PC-9 (cell line): Measurements from ENCODE around the gene ARHGAP22. TPM values are rescaled to one million over a fixed set of nuclear protein-coding genes. Genes with fewer than 3 reads are reported as not detected.

Source experiments
- BruUV-seq: library from RNA; stranded (reverse); fragments of 400-500 nt; replicated peaks from 2 replicates; lab custom pipeline; 2021; lab: Mats Ljungman, UMichigan
- CTCF ChIA-PET: fragments of 300-600 bp; sonication (Branson Sonifier 250); formaldehyde crosslinking; loops from one replicate; lab custom pipeline; 2022; ENCODE audit warnings: antibody characterized with exemption; lab: Charles Lee
- POLR2A ChIA-PET: fragments of 300-600 bp; sonication (Branson Sonifier 250); formaldehyde crosslinking; loops from one replicate; lab custom pipeline; 2022; ENCODE audit warnings: antibody characterized with exemption; ENCODE audit not compliant: unreplicated experiment; lab: Charles Lee
- DNase-seq, 2 experiments: peaks; one replicate each; pipeline versions ENCODE4 v3.0.0 to v3.0.0-alpha.2; 2015 to 2022; ENCODE audit warnings: mixed read lengths in 1 of 2
- H2AFZ ChIP-seq: fragments of 200-600 bp; sonication (generic); 2 replicates; pipeline ENCODE4 v1.8.1; 2017; ENCODE audit warnings: antibody characterized with exemption
- H3F3A ChIP-seq: fragments of 200-600 bp; sonication (generic); 2 replicates; pipeline ENCODE4 v1.8.1; 2017; ENCODE audit warnings: antibody characterized with exemption, mild to moderate bottlenecking, low read depth; ENCODE audit not compliant: insufficient read depth
- H3K27ac ChIP-seq: fragments of 200-600 bp; sonication (generic); 2 replicates; pipeline ENCODE4 v1.6.1; 2016; ENCODE audit warnings: mixed run types
- H3K27me3 ChIP-seq: fragments of 200-600 bp; sonication (generic); 2 replicates; pipeline ENCODE4 v1.6.1; 2016; ENCODE audit warnings: low read depth, mixed run types; ENCODE audit not compliant: insufficient read depth
- H3K36me3 ChIP-seq: fragments of 200-600 bp; sonication (generic); 2 replicates; pipeline ENCODE4 v1.6.1; 2016; ENCODE audit warnings: low read depth, mixed run types
- H3K4me1 ChIP-seq: fragments of 200-600 bp; sonication (generic); replicated peaks from 2 replicates; pipeline ENCODE4 v1.6.1; 2016; ENCODE audit warnings: mixed run types; ENCODE audit not compliant: insufficient read depth
- H3K4me2 ChIP-seq: fragments of 200-600 bp; sonication (generic); 2 replicates; pipeline ENCODE4 v1.6.1; 2017; ENCODE audit warnings: mixed run types
- H3K4me3 ChIP-seq: fragments of 200-600 bp; sonication (generic); 2 replicates; pipeline ENCODE4 v1.6.1; 2016; ENCODE audit warnings: mixed run types
- H3K79me2 ChIP-seq: fragments of 200-600 bp; sonication (generic); 2 replicates; pipeline ENCODE4 v1.6.1; 2017; ENCODE audit warnings: low read depth, mixed run types
- H3K9me2 ChIP-seq: fragments of 200-600 bp; sonication (generic); 2 replicates; pipeline ENCODE4 v1.8.1; 2017; ENCODE audit warnings: mild to moderate bottlenecking; ENCODE audit not compliant: insufficient read depth
- H3K9me3 ChIP-seq: fragments of 200-600 bp; sonication (generic); 2 replicates; pipeline ENCODE4 v1.8.1; 2016; ENCODE audit warnings: low read depth; ENCODE audit not compliant: insufficient read depth
- H4K20me1 ChIP-seq: fragments of 200-600 bp; sonication (generic); 2 replicates; pipeline ENCODE4 v1.8.1; 2017; ENCODE audit not compliant: insufficient read depth
- EZH2 ChIP-seq: fragments of 200-600 bp; sonication (generic); IDR thresholded peaks from 2 replicates; pipeline ENCODE4 v1.8.0; 2017; ENCODE audit warnings: antibody characterized with exemption, low read depth
- intact Hi-C: fragments of 100-400 bp; cut with micrococcal nuclease; formaldehyde crosslinking; loops from one replicate; pipeline ENCODE4 v1.10.0; 2022; ENCODE audit not compliant: unreplicated experiment
- total RNA-seq: library from RNA; stranded (reverse); gene quantifications from 2 replicates; pipeline ENCODE4 v1.2.3, GENCODE V29; 2021
- TF ChIP-seq, protein P1 (sequence below): fragments of 200-600 bp; sonication (generic); conservative IDR thresholded peaks from 2 replicates; pipeline ENCODE4 v1.6.1; 2017; ENCODE audit warnings: mixed run types, antibody characterized with exemption, mild to moderate bottlenecking, moderate library complexity

Gene ARHGAP22
- total RNA-seq, 1 experiment from 2014 or later: 4.0 TPM

DNA sequence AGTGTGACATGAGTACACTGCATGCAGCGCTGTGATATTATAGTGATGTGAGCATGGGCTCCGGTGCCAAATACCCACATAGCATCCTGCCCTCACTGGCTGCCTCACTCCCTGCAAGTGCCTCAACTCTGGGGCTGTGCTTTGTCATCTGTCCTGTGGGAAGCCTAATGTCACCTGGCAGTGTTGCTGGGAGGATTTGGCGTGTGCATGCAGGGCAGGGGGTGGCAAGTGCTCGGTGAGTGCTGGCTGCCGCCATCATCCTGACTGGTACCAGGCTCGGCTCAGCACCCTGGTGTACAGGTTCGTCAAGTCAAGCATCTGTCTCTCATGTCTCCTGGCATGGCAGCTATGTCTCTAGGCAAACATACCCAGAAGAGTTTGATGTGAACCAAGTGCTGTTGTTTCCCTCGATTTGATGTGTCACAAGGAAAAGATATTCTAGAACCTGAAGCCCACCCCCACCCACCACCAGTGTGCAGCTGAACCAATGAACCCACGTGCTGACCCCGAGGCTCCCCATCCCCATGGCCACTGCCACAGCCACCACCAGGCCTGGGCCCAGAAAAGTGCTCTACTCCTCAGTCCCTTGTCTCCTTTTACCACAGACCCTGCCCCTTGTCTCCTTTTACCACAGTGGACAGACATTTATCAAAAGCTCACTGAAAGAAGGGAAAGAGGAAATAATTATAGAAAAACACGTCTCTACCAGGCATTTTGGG lies 162.6 kb downstream of the ARHGAP22 start:
- intact Hi-C loops: no loop called here
- DNase-seq: no peak
- no peak overlapping the region for H3K27ac ChIP-seq
- no peaks in the 10 kb centered on the region for H3K4me1 ChIP-seq
- no peaks in the 10 kb centered on the region for H3K36me3 ChIP-seq
- H3K9me3 ChIP-seq: no peaks in the 10 kb centered on the region
- ChIA-PET CTCF (no interaction called here), POLR2A (no interaction called here)
- no peaks in the 10 kb centered on the region for H3K9me2 ChIP-seq
- no peaks in the 10 kb centered on the region for H3K27me3 ChIP-seq
- H3K79me2 ChIP-seq: no peaks in the 10 kb centered on the region
- no peaks in the 10 kb centered on the region for H3F3A ChIP-seq
- no peak for TF ChIP-seq EZH2
- TF ChIP-seq, protein P1, sequence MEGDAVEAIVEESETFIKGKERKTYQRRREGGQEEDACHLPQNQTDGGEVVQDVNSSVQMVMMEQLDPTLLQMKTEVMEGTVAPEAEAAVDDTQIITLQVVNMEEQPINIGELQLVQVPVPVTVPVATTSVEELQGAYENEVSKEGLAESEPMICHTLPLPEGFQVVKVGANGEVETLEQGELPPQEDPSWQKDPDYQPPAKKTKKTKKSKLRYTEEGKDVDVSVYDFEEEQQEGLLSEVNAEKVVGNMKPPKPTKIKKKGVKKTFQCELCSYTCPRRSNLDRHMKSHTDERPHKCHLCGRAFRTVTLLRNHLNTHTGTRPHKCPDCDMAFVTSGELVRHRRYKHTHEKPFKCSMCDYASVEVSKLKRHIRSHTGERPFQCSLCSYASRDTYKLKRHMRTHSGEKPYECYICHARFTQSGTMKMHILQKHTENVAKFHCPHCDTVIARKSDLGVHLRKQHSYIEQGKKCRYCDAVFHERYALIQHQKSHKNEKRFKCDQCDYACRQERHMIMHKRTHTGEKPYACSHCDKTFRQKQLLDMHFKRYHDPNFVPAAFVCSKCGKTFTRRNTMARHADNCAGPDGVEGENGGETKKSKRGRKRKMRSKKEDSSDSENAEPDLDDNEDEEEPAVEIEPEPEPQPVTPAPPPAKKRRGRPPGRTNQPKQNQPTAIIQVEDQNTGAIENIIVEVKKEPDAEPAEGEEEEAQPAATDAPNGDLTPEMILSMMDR: no peak
- no peaks in the 10 kb centered on the region for H4K20me1 ChIP-seq
- BruUV-seq: no TSS peak
- H2AFZ ChIP-seq: no peak overlapping the region
- no peak overlapping the region for H3K4me2 ChIP-seq
- H3K4me3 ChIP-seq: no peak overlapping the region

DNA sequence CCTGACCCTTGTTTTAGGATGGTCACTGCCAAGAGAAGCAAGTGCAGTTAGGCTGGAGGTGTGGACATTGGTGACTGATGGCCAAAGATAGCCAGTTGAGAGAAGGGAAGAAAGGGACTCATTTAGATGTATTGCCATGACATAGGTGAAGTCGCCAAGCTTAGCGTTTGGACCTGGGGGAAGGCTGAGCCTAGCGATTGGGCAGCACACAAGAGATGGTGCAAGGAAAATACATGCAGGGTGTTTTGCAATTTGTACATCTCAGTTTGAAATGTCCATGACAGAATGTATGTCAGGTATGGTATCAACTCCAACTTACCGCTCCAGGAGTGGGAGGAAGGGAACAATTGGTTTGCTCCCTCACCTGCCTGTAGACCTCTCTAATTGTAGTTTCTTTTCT lies 164.1 kb downstream of the ARHGAP22 start:
- no peaks in the 10 kb centered on the region for H3K79me2 ChIP-seq
- H3K4me1 ChIP-seq: no peaks in the 10 kb centered on the region
- intact Hi-C loops: no loop called here
- H3K36me3 ChIP-seq: no peaks in the 10 kb centered on the region
- no peak overlapping the region for H3K27ac ChIP-seq
- ChIA-PET CTCF (no interaction called here), POLR2A (no interaction called here)
- no peak overlapping the region for H3K4me3 ChIP-seq
- H4K20me1 ChIP-seq: no peaks in the 10 kb centered on the region
- H3K9me3 ChIP-seq: no peaks in the 10 kb centered on the region
- no peak overlapping the region for H2AFZ ChIP-seq
- no peak overlapping the region for H3K4me2 ChIP-seq
- TF ChIP-seq EZH2: no peak
- TF ChIP-seq, protein P1: no peak
- H3K27me3 ChIP-seq: no peaks in the 10 kb centered on the region
- no peak for DNase-seq
- no TSS peak for BruUV-seq
- no peaks in the 10 kb centered on the region for H3K9me2 ChIP-seq
- no peaks in the 10 kb centered on the region for H3F3A ChIP-seq

DNA sequence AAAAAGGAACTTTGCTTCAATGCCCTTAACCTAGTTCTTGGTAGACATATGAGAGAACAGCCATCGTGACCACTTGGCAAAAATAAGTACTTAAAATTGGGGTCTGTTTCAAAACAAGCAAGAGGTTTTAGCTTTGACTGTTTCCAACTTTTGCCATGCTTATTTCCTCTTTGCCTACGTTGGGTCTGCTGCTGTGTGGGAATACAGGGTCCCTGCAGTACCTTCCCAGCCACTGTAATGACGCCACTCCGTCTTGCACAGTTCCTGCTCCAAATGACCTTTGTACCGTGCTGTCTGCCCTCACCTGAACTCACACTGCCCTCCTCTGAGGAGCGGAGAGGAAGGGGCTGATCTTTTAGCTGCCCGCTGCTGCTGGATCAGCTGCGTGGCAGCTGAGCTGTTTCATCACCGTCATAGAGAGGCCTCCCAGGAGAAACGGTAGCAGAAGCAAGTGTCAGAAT lies 165.3 kb downstream of the ARHGAP22 start:
- no TSS peak for BruUV-seq
- CTCF ChIA-PET: no interaction called here
- no peaks in the 10 kb centered on the region for H3K9me3 ChIP-seq
- no peaks in the 10 kb centered on the region for H3K36me3 ChIP-seq
- POLR2A ChIA-PET: no interaction called here
- no peaks in the 10 kb centered on the region for H3F3A ChIP-seq
- DNase-seq: no peak
- intact Hi-C loops: no loop called here
- no peaks in the 10 kb centered on the region for H3K9me2 ChIP-seq
- no peak overlapping the region for H3K4me3 ChIP-seq
- no peaks in the 10 kb centered on the region for H3K27me3 ChIP-seq
- no peak overlapping the region for H3K27ac ChIP-seq
- TF ChIP-seq, protein P1: no peak
- no peak for TF ChIP-seq EZH2
- no peaks in the 10 kb centered on the region for H3K79me2 ChIP-seq
- H4K20me1 ChIP-seq: no peaks in the 10 kb centered on the region
- H2AFZ ChIP-seq: no peak overlapping the region
- H3K4me1 ChIP-seq: no peaks in the 10 kb centered on the region
- H3K4me2 ChIP-seq: no peak overlapping the region
